Right cardiac atrium (tissue), 5 donors: ENCODE measurements around the gene BAMBI. TPM values are rescaled to one million over a fixed set of nuclear protein-coding genes. Genes with fewer than 3 reads are reported as not detected.

Experiments
- ATAC-seq, 2 donors: fragments of 200-7000 bp; cut with Tn5 transposase; one replicate each; pipeline versions ENCODE4 v1.8.0 to v1.9.1; 2020; ENCODE audit warnings: moderate library complexity in 2 of 2, mild to moderate bottlenecking in 1 of 2
- DNase-seq, 3 donors: peaks; one replicate each; pipeline ENCODE4 v3.0.0-alpha.2; 2020
- H3K27ac ChIP-seq: one replicate; pipeline ENCODE4 v1.5.1; 2013; ENCODE audit warnings: mild to moderate bottlenecking, low read length, control low read depth, moderate library complexity
- H3K27me3 ChIP-seq: one replicate; pipeline ENCODE4 v1.6.1; 2013; ENCODE audit not compliant: control insufficient read depth, insufficient read depth
- H3K4me1 ChIP-seq: one replicate; pipeline ENCODE4 v1.6.1; 2013; ENCODE audit warnings: low read length; ENCODE audit not compliant: control insufficient read depth, insufficient read depth
- H3K4me3 ChIP-seq: one replicate; pipeline ENCODE4 v1.5.1; 2013; ENCODE audit warnings: low read length, control low read depth
- H3K9me3 ChIP-seq: one replicate; pipeline ENCODE4 v1.6.1; 2013; ENCODE audit warnings: low read length; ENCODE audit not compliant: control insufficient read depth
- WGBS: extraction: QIAGEN DNeasy Blood & Tissue Kit; methylation state at CpG from one replicate; pipeline ENCODE4 v1.1.7; 2013; 5-methylcytosine and 5-hydroxymethylcytosine counted together
- intact Hi-C, 4 donors: fragments of 100-400 bp; cut with DNase I; formaldehyde crosslinking; loops; one replicate each; pipeline versions ENCODE4 v1.11.0 to v1.14.0; 2022 to 2023
- long read RNA-seq, 4 donors: library from polyadenylated mRNA; unstranded; transcript quantifications; one replicate each; pipeline ENCODE4 v2.0.0, GENCODE V29; 2020 to 2021
- polyA plus RNA-seq: library from polyadenylated mRNA; stranded (reverse); fragments of 200-250 nt; gene quantifications from one replicate; pipeline ENCODE4 v1.2.3, GENCODE V29; 2013
- total RNA-seq, 4 donors: library from RNA; stranded (reverse); fragmentation: NEBNext Ultra II Directional; extraction: Animal tissue kit (Norgen Biotek cat#: 25700); gene quantifications; one replicate each; pipeline ENCODE4 v1.2.1, GENCODE V29; 2021
- donor health status: healthy with polysubstance abuse.
- donor health status: DM: no; HTN: yes; CAD: no.
- donor health status: DM: no; HTN: no; CAD: no.
- donor health status: DM: no; HTN: yes; CAD: no; lungs with severe emphysema.
- donor health status: DM: yes; HTN: yes; CAD: no.

BAMBI gene, protein sequence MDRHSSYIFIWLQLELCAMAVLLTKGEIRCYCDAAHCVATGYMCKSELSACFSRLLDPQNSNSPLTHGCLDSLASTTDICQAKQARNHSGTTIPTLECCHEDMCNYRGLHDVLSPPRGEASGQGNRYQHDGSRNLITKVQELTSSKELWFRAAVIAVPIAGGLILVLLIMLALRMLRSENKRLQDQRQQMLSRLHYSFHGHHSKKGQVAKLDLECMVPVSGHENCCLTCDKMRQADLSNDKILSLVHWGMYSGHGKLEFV
- total RNA-seq, result 10 to 100 TPM; 33.3 to 45.3 (median 37.1) TPM
- polyA plus RNA-seq, result 24.2 TPM
- long read RNA-seq, donor 1, transcript BAMBI-201 (3 exons, 1,877 nt), result major isoform, 165 of 171 reads
- long read RNA-seq, donor 1, partial matches to known transcripts, result 0 of 171 reads
- long read RNA-seq, donor 1, other reads (novel, unspliced or antisense), result 5 of 171 reads
- long read RNA-seq, donor 2, transcript BAMBI-201 (3 exons, 1,877 nt), result major isoform, 57 of 58 reads
- long read RNA-seq, donor 2, partial matches to known transcripts, result 1 of 58 reads
- long read RNA-seq, donor 2, other reads (novel, unspliced or antisense), result 0 of 58 reads
- long read RNA-seq, donor 3, transcript BAMBI-201 (3 exons, 1,877 nt), result major isoform, 21 of 25 reads
- long read RNA-seq, donor 3, partial matches to known transcripts, result 3 of 25 reads
- long read RNA-seq, donor 3, other reads (novel, unspliced or antisense), result 1 of 25 reads
- long read RNA-seq, donor 4, transcript BAMBI-201 (3 exons, 1,877 nt), result major isoform, 70 of 71 reads
- long read RNA-seq, donor 4, partial matches to known transcripts, result 0 of 71 reads
- long read RNA-seq, donor 4, other reads (novel, unspliced or antisense), result 1 of 71 reads

DNA sequence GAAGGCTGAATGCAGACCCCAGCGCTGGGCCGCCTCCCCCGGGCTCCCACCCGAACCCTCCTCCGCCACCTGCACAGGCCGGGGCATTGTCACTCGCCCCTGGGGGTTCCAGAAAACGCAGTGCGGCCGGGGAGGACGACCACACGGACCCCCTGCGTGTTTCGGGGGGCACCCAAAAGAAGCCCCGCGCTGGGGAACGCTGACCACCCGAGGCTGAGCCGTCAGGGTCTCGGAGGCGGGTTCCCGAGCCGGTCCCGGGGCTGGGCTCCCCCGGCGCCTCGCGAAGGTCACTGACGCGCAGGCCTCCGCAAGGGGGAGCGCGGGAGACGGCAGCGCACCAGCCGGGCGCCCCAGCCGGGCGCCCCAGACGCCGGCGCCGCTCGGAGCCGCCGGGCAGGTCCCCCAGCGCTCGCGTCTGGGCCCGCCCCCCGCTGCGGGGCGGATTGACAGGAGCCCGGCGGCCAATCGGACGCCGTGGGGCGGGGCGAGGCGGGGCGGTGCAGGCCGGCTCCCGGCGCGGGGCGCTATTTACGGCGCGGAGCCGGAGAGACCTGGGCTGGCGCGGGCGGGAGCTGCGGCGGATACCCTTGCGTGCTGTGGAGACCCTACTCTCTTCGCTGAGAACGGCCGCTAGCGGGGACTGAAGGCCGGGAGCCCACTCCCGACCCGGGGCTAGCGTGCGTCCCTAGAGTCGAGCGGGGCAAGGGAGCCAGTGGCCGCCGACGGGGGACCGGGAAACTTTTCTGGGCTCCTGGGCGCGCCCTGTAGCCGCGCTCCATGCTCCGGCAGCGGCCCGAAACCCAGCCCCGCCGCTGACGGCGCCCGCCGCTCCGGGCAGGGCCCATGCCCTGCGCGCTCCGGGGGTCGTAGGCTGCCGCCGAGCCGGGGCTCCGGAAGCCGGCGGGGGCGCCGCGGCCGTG lies at the start of gene BAMBI:
BAMBI (plus strand) TSS at position 554 of the 920 bp plus-strand sequence. CDS start 377 bp downstream, outside the sequence.
- Histone ChIP-seq H3K4me3 (peak within 1 kb of the TSS; percentile 86), H3K4me1 (peaks cover 2% of the 10 kb centered on the region), H3K9me3 (no peaks in the 10 kb centered on the region), H3K27me3 (no peaks in the 10 kb centered on the region), H3K27ac (peak within 1 kb of the TSS; percentile 88)
- ATAC-seq (peak; percentile 97 to 98), DNase-seq (peak; percentile 94 to 98 (median 97))
- under 1% methylated on average over 120 of the region's 120 CpGs for WGBS
- intact Hi-C loops, result loop anchor here (2.0 to 10.0 kb wide), 3 partner anchors 218 to 315 kb away; no protein-coding TSS in a partner anchor

GRCh38 chr10:28628184-28628893 lies 49.0 kb upstream of the BAMBI start:
- intact Hi-C loops, result loop anchor here in 1 of 4 donors (10.0 kb wide), 1 partner anchor 676 kb away; no protein-coding TSS in a partner anchor
- ATAC-seq (peak; percentile 90 to 91), DNase-seq (peak; percentile 85 to 93 (median 89))
- 23% methylated on average over 15 of the region's 15 CpGs for WGBS
- no peak overlapping the region for H3K27ac ChIP-seq
- H3K9me3 ChIP-seq, result no peaks in the 10 kb centered on the region
- H3K4me3 ChIP-seq, result no peak overlapping the region
- H3K27me3 ChIP-seq, result no peaks in the 10 kb centered on the region
- H3K4me1 ChIP-seq, result no peaks in the 10 kb centered on the region

- 82% methylated on average over 5 of the region's 5 CpGs for WGBS
- ATAC-seq, result no peak
- intact Hi-C loops, result loop anchor here in 1 of 4 donors (10.0 kb wide), 1 partner anchor 673 kb away; no protein-coding TSS in a partner anchor
Observed at GRCh38 chr10:28631896-28632583, 45.3 kb upstream of the BAMBI start.

GRCh38 chr10:28632584-28632945 lies 44.8 kb upstream of the BAMBI start:
- Histone ChIP-seq H3K4me3 (no peak overlapping the region), H3K9me3 (no peaks in the 10 kb centered on the region), H3K27ac (no peak overlapping the region), H3K27me3 (no peaks in the 10 kb centered on the region), H3K4me1 (no peaks in the 10 kb centered on the region)
- no peak for DNase-seq
- intact Hi-C loops, result loop anchor here in 1 of 4 donors (10.0 kb wide), 1 partner anchor 672 kb away; no protein-coding TSS in a partner anchor
- no peak for ATAC-seq
- WGBS, result 71% methylated on average over 1 of the region's 1 CpG

More at GRCh38 chr10:28631896-28632583, 45.3 kb upstream of the BAMBI start:
- Histone ChIP-seq H3K27me3 (no peaks in the 10 kb centered on the region), H3K9me3 (no peaks in the 10 kb centered on the region), H3K4me1 (no peaks in the 10 kb centered on the region), H3K4me3 (no peak overlapping the region), H3K27ac (no peak overlapping the region)
- DNase-seq, result no peak

DNA sequence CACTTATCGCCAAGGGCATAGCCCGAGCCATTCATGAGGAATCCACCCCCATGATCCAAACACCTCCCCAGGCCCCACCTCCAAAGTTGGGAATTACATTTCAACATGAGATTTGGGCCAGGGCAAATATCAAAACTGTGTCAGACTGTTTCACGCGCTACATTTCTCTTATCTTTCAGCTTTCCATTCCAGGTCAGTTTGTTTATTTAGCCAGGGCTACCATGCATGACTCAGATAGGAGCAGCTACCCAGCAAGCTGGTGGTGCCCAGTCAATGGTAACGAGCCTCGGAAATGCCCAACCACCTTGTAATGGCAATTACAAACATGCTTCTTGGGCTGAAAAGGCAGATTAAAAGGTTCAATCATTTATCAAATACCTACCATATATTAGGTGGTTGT lies 43.6 kb upstream of the BAMBI start:
- no peaks in the 10 kb centered on the region for H3K27me3 ChIP-seq
- ATAC-seq (no peak), DNase-seq (no peak)
- intact Hi-C loops, result loop anchor here in 1 of 4 donors (10.0 kb wide), 1 partner anchor 671 kb away; no protein-coding TSS in a partner anchor
- H3K9me3 ChIP-seq, result no peaks in the 10 kb centered on the region
- no peak overlapping the region for H3K4me3 ChIP-seq
- 79% methylated on average over 6 of the region's 6 CpGs for WGBS
- no peaks in the 10 kb centered on the region for H3K4me1 ChIP-seq
- no peak overlapping the region for H3K27ac ChIP-seq

DNA sequence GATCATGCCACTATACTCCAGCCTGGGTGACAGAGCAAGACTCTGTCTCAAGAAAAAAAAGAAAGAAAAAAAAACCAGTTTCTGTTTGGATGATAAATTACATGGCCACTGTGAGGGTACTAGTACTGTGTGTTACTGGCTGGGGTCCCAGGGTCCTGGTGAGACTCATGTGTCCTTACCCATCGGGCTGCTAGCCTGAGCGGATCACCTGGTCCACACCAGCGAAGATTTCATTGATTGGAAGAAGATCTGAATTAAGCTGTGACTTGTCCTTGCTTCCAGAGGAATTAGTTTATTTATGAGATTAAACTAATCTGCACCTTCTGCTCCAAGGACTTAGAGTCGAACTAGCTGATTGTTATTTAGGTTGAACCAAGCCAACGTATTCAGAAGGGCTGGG lies 40.0 kb upstream of the BAMBI start:
- H3K27ac ChIP-seq, result no peak overlapping the region
- intact Hi-C loops, result loop anchor here in 1 of 4 donors (10.0 kb wide), 1 partner anchor 667 kb away; no protein-coding TSS in a partner anchor
- H3K9me3 ChIP-seq, result no peaks in the 10 kb centered on the region
- no peak overlapping the region for H3K4me3 ChIP-seq
- no peak for ATAC-seq
- no peaks in the 10 kb centered on the region for H3K27me3 ChIP-seq
- no peaks in the 10 kb centered on the region for H3K4me1 ChIP-seq
- no peak for DNase-seq
- WGBS, result 74% methylated on average over 5 of the region's 5 CpGs

GRCh38 chr10:28638392-28638791 lies 38.9 kb upstream of the BAMBI start:
- intact Hi-C loops, result loop anchor here in 1 of 4 donors (10.0 kb wide), 1 partner anchor 666 kb away; no protein-coding TSS in a partner anchor
- no peak overlapping the region for H3K4me3 ChIP-seq
- no peak overlapping the region for H3K27ac ChIP-seq
- H3K9me3 ChIP-seq, result no peaks in the 10 kb centered on the region
- DNase-seq (no peak), ATAC-seq (no peak)
- H3K27me3 ChIP-seq, result no peaks in the 10 kb centered on the region
- H3K4me1 ChIP-seq, result no peaks in the 10 kb centered on the region

DNA sequence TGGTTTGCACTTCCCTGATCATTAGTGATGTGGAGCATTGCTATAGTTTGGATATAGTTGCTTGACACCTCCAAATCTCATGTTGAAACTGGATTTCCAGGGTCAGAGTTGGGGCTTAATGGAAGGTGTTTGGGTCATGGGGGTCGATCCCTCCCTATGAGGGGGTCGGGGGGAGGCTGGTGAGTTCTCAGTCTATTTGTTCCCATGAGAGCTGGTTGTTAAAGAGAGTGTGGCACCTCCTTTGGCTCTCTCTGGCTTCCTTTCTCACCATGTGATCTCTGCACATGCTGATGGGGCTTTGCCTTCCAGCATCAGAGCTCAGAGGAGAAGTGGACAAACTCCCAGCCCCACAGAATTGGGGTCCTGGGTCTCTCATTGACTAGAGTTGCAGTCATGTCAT lies 36.8 kb upstream of the BAMBI start:
- intact Hi-C loops, result no loop called here
- no peaks in the 10 kb centered on the region for H3K27me3 ChIP-seq
- no peak overlapping the region for H3K4me3 ChIP-seq
- DNase-seq, result no peak
- H3K27ac ChIP-seq, result no peak overlapping the region
- H3K4me1 ChIP-seq, result no peaks in the 10 kb centered on the region
- ATAC-seq, result no peak
- 64% methylated on average over 2 of the region's 2 CpGs for WGBS
- H3K9me3 ChIP-seq, result no peaks in the 10 kb centered on the region

- intact Hi-C loops, result no loop called here
- Histone ChIP-seq H3K9me3 (no peaks in the 10 kb centered on the region), H3K4me1 (no peaks in the 10 kb centered on the region), H3K27me3 (no peaks in the 10 kb centered on the region), H3K4me3 (no peak overlapping the region), H3K27ac (no peak overlapping the region)
- WGBS, result 71% methylated on average over 5 of the region's 5 CpGs
- no peak for DNase-seq
- ATAC-seq, result no peak
Observed at GRCh38 chr10:28644647-28645046, 32.7 kb upstream of the BAMBI start.
